Muscle layer of duodenum (tissue), 2 donors: ENCODE measurements around the gene RGS19.
A peak's percentile ranks its signal among the peaks of the same experiment; 100 is the strongest.

Experiments
- H3K27ac ChIP-seq: one replicate; pipeline ENCODE4 v1.7.0; 2013; ENCODE audit warnings: mild to moderate bottlenecking, low read length
- H3K27me3 ChIP-seq: one replicate; pipeline ENCODE4 v1.7.0; 2013; ENCODE audit warnings: low read depth, mild to moderate bottlenecking, control low read depth, low read length
- H3K36me3 ChIP-seq, 2 donors: one replicate each; pipeline ENCODE4 v1.7.0; 2013; ENCODE audit warnings: low read length in 2 of 2, control low read depth in 1 of 2, mild to moderate bottlenecking in 1 of 2; ENCODE audit not compliant: insufficient read depth in 2 of 2, control insufficient read depth in 1 of 2
- H3K4me1 ChIP-seq, 2 donors: one replicate each; pipeline ENCODE4 v1.7.0; 2013; ENCODE audit warnings: low read length in 2 of 2, mild to moderate bottlenecking in 2 of 2, control low read depth in 1 of 2, moderate library complexity in 1 of 2; ENCODE audit not compliant: insufficient read depth in 2 of 2, control insufficient read depth in 1 of 2
- H3K4me3 ChIP-seq, 2 donors: one replicate each; pipeline ENCODE4 v1.7.0; 2013; ENCODE audit warnings: low read length in 2 of 2, low read depth in 1 of 2, mild to moderate bottlenecking in 1 of 2
- H3K9me3 ChIP-seq, 2 donors: one replicate each; pipeline ENCODE4 v1.7.0; 2013; ENCODE audit warnings: low read length in 2 of 2, control low read depth in 1 of 2, mild to moderate bottlenecking in 1 of 2; ENCODE audit not compliant: control insufficient read depth in 1 of 2
- donor health status: healthy.

RGS19 gene

GRCh38 chr20:64106981-64107735 lies 27.8 kb upstream of the RGS19 start, which contains the start of gene NPBWR2:
Gene NPBWR2 (minus strand): TSS chr20:64107565. CDS start chr20:64106831, 734 bp downstream.
- no peaks in the 10 kb centered on the region for H3K36me3 ChIP-seq
- H3K4me1 ChIP-seq: peaks cover 0 to 2% of the 10 kb centered on the region in 2 donors
- no peak within 1 kb of the TSS for H3K4me3 ChIP-seq
- no peak within 1 kb of the TSS for H3K27ac ChIP-seq
- H3K9me3 ChIP-seq: no peaks in the 10 kb centered on the region
- H3K27me3 ChIP-seq: peaks cover 6% of the 10 kb centered on the region

- peaks cover 10% of the 10 kb centered on the region for H3K27me3 ChIP-seq
- H3K36me3 ChIP-seq: no peaks in the 10 kb centered on the region
- H3K4me3 ChIP-seq: no peak overlapping the region
- H3K4me1 ChIP-seq: peaks cover 0 to 7% of the 10 kb centered on the region in 2 donors
- no peaks in the 10 kb centered on the region for H3K9me3 ChIP-seq
- H3K27ac ChIP-seq: no peak overlapping the region
Measured at GRCh38 chr20:64106435-64106961, 27.2 kb upstream of the RGS19 start.

- Histone ChIP-seq H3K4me1 (peaks cover 0 to 7% of the 10 kb centered on the region in 2 donors), H3K27me3 (peaks cover 16% of the 10 kb centered on the region), H3K27ac (no peak overlapping the region), H3K4me3 (no peak overlapping the region), H3K9me3 (no peaks in the 10 kb centered on the region), H3K36me3 (no peaks in the 10 kb centered on the region)
Measured at GRCh38 chr20:64105846-64106434, 26.6 kb upstream of the RGS19 start.

GRCh38 chr20:64104667-64105451 lies 25.5 kb upstream of the RGS19 start:
- H3K9me3 ChIP-seq: no peaks in the 10 kb centered on the region
- H3K4me1 ChIP-seq: peaks cover 0 to 7% of the 10 kb centered on the region in 2 donors
- no peaks in the 10 kb centered on the region for H3K36me3 ChIP-seq
- no peak overlapping the region for H3K4me3 ChIP-seq
- H3K27ac ChIP-seq: no peak overlapping the region
- peaks cover 25% of the 10 kb centered on the region for H3K27me3 ChIP-seq

GRCh38 chr20:64103871-64104666 lies 24.8 kb upstream of the RGS19 start:
- H3K9me3 ChIP-seq: no peaks in the 10 kb centered on the region
- no peak overlapping the region for H3K4me3 ChIP-seq
- peaks cover 25% of the 10 kb centered on the region for H3K27me3 ChIP-seq
- no peaks in the 10 kb centered on the region for H3K36me3 ChIP-seq
- H3K4me1 ChIP-seq: peaks cover 0 to 7% of the 10 kb centered on the region in 2 donors
- no peak overlapping the region for H3K27ac ChIP-seq

DNA sequence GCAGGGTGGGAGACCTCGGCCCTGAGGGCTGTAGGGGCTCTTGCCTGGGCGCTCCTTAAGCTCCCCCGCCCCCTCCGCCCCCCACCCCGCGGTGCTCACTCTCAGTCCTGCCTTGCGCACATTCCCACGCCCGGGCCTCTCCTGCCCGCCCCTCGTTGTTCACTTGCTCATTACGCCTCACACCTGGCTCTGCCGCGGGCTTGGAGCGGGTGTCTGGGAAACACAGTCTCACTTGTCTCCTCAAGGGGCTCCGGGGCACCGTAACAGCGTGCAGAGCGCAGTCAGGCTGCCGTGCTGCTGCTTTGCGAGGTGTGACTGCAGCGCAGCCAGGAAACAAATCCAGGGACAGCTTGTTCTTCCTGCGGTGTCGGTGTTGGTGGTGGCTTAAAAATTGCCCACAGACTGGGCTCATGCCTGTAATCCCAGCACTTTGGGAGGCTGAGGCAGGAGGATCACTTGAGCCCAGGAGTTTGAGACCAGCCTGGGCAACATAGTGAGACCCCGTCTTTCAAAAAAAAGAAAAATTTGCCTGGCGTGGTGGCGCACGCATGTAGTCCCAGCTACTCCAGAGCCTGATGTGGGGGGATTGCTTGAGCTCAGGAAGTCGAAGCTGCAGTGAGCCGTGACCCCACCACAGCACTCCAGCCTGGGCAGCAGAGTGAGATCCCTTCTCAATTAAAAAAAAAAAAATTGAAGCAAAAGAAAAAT lies 23.5 kb upstream of the RGS19 start:
- H3K36me3 ChIP-seq: no peaks in the 10 kb centered on the region
- peak overlapping the region in 1 of 2 donors; percentile 50 for H3K4me3 ChIP-seq
- H3K27me3 ChIP-seq: peaks cover 25% of the 10 kb centered on the region
- peaks cover 0 to 7% of the 10 kb centered on the region in 2 donors for H3K4me1 ChIP-seq
- H3K27ac ChIP-seq: no peak overlapping the region
- H3K9me3 ChIP-seq: no peaks in the 10 kb centered on the region

- no peak overlapping the region for H3K27ac ChIP-seq
Measured at GRCh38 chr20:64101731-64102621, 22.7 kb upstream of the RGS19 start.

DNA sequence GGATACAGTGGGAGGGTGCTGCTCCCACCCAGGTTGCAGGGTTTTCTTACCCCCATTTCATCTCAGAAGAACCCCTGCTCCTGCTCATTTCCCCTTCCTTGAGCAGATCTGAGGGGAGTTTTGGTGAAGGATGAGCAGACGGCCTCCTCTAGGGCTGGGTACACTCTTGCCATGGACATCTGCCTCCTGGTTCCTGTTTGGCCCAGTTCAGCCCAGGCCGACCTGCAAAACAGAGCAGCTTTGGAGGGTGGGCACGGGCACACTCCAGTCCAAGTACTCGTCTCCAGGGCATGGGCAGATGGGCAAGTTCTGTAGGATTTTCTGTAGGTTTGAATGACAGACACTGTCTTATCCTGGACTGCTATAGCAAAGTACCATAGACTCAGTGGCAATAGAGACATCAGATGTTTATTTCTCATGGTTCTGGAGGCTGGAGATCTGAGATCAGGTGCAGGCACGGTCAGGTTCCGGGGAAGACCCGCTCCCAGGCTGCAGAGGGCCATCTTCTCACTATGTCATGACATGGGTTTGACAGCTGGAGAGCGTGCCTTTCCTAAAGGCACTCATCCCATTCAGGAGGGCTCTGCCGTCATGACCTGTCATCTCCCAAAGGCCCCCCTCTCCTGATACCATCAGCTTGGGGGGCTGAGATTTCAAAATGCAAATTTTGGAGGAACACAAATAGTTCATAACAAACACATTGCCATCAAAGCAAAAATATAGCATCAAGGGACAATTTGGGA lies 21.8 kb upstream of the RGS19 start:
- H3K27ac ChIP-seq: no peak overlapping the region
- H3K27me3 ChIP-seq: peaks cover 25% of the 10 kb centered on the region
- H3K9me3 ChIP-seq: no peaks in the 10 kb centered on the region
- peaks cover 0 to 7% of the 10 kb centered on the region in 2 donors for H3K4me1 ChIP-seq
- no peak overlapping the region for H3K4me3 ChIP-seq
- no peaks in the 10 kb centered on the region for H3K36me3 ChIP-seq

More at GRCh38 chr20:64101731-64102621, 22.7 kb upstream of the RGS19 start:
- Histone ChIP-seq H3K9me3 (no peaks in the 10 kb centered on the region), H3K4me3 (peak overlapping the region in 1 of 2 donors; percentile 50), H3K27me3 (peaks cover 25% of the 10 kb centered on the region), H3K4me1 (peaks cover 0 to 7% of the 10 kb centered on the region in 2 donors), H3K36me3 (no peaks in the 10 kb centered on the region)

GRCh38 chr20:64100566-64100888 lies 21.2 kb upstream of the RGS19 start:
- no peaks in the 10 kb centered on the region for H3K9me3 ChIP-seq
- H3K4me1 ChIP-seq: peaks cover 0 to 7% of the 10 kb centered on the region in 2 donors
- no peak overlapping the region for H3K4me3 ChIP-seq
- no peak overlapping the region for H3K27ac ChIP-seq
- no peaks in the 10 kb centered on the region for H3K36me3 ChIP-seq
- H3K27me3 ChIP-seq: peaks cover 25% of the 10 kb centered on the region
